ENCODE data around the gene TPD52L1. TPM values are rescaled to one million over a fixed set of nuclear protein-coding genes. Genes with fewer than 3 reads are reported as not detected.

Gene TPD52L1
- total RNA-seq (10 to 100 TPM; 61.0 to 98.9 (median 73.8) TPM), polyA plus RNA-seq (10 to 100 TPM in 2 of 3 donors, 1 to 10 TPM in 1; 8.1 to 21.8 (median 13.8) TPM)

GRCh38 chr6:125153391-125154117, at the start of gene TPD52L1:
Gene TPD52L1 (plus strand): TSS chr6:125153773. CDS start chr6:125153952, 179 bp downstream.
- intact Hi-C loops (cut with DNase I) = loop anchor here (1.0 to 10.0 kb wide), 5 partner anchors 79 to 629 kb away; partner anchors contain the start of genes HDDC2, HEY2 and RNF217
- Histone ChIP-seq H3K27ac (peak within 1 kb of the TSS; percentile 67 to 90 (median 90)), H3K4me3 (peak within 1 kb of the TSS; percentile 56 to 71 (median 64)), H3K4me1 (peaks cover 0 to 49% (median 24%) of the 10 kb centered on the region in 4 donors), H3K36me3 (no peaks in the 10 kb centered on the region), H3K9me3 (no peaks in the 10 kb centered on the region), H3K27me3 (no peaks in the 10 kb centered on the region)
- TF ChIP-seq POLR2AphosphoS5 (IDR thresholded peaks at IDR 0.05) (peak in 3 of 4 donors; percentile 55 to 68 (median 65)), CTCF (IDR thresholded peaks at IDR 0.05) (peak; percentile 53 to 85 (median 60)), POLR2A (IDR thresholded peaks at IDR 0.05) (no peak), EP300 (IDR thresholded peaks at IDR 0.05) (no peak)
- peak; percentile 87 for DNase-seq
- WGBS, 2 donors = 0 to 1% methylated on average over 47 of the region's 47 CpGs

GRCh38 chr6:125104425-125104824, 49.1 kb upstream of the TPD52L1 start:
- Histone ChIP-seq H3K4me3 (no peak overlapping the region), H3K27me3 (no peaks in the 10 kb centered on the region), H3K36me3 (no peaks in the 10 kb centered on the region), H3K9me3 (no peaks in the 10 kb centered on the region), H3K4me1 (peaks cover 0 to 55% (median 46%) of the 10 kb centered on the region in 4 donors), H3K27ac (peak overlapping the region; percentile 22 to 81 (median 78))
- intact Hi-C loops (cut with DNase I) = no loop called here
- WGBS, 2 donors = 22 to 53% methylated on average over 4 of the region's 4 CpGs
- no peak for DNase-seq
- TF ChIP-seq CTCF (IDR thresholded peaks at IDR 0.05) = no peak
- TF ChIP-seq POLR2AphosphoS5 (IDR thresholded peaks at IDR 0.05) = no peak
- TF ChIP-seq POLR2A (IDR thresholded peaks at IDR 0.05) = no peak
- TF ChIP-seq EP300 (IDR thresholded peaks at IDR 0.05) = no peak

- Histone ChIP-seq H3K36me3 (no peaks in the 10 kb centered on the region), H3K27ac (peak overlapping the region in 3 of 4 donors; percentile 32 to 56 (median 44)), H3K9me3 (peaks cover 4 to 16% (median 6%) of the 10 kb centered on the region in 4 donors), H3K4me1 (peaks cover 0 to 32% (median 20%) of the 10 kb centered on the region in 4 donors), H3K27me3 (no peaks in the 10 kb centered on the region), H3K4me3 (no peak overlapping the region)
- WGBS, 2 donors = 92% methylated on average over 5 of the region's 5 CpGs
- no peak for DNase-seq
- TF ChIP-seq CTCF (IDR thresholded peaks at IDR 0.05) (no peak), POLR2A (IDR thresholded peaks at IDR 0.05) (no peak), POLR2AphosphoS5 (IDR thresholded peaks at IDR 0.05) (no peak), EP300 (IDR thresholded peaks at IDR 0.05) (no peak)
- intact Hi-C loops (cut with DNase I) = no loop called here
These were observed 46.5 kb upstream of the TPD52L1 start for GRCh38 chr6:125107048-125107447.

- DNase-seq = no peak
- Histone ChIP-seq H3K27ac (no peak overlapping the region), H3K27me3 (no peaks in the 10 kb centered on the region), H3K4me1 (peaks cover 0 to 24% (median 15%) of the 10 kb centered on the region in 4 donors), H3K36me3 (no peaks in the 10 kb centered on the region), H3K4me3 (no peak overlapping the region), H3K9me3 (peaks cover 4 to 16% (median 6%) of the 10 kb centered on the region in 4 donors)
- intact Hi-C loops (cut with DNase I) = no loop called here
- WGBS, 2 donors = 87 to 95% methylated on average over 3 of the region's 3 CpGs
- TF ChIP-seq CTCF (IDR thresholded peaks at IDR 0.05) (no peak), POLR2AphosphoS5 (IDR thresholded peaks at IDR 0.05) (no peak), POLR2A (IDR thresholded peaks at IDR 0.05) (no peak), EP300 (IDR thresholded peaks at IDR 0.05) (no peak)
These were observed 45.7 kb upstream of the TPD52L1 start for GRCh38 chr6:125107896-125108295.
